Astrocyte (in vitro differentiated cells and primary cell): ENCODE measurements around the gene ANAPC16. TPM values are rescaled to one million over a fixed set of nuclear protein-coding genes. Genes with fewer than 3 reads are reported as not detected.

Source experiments
- DNase-seq: peaks from one replicate; pipeline ENCODE4 v3.0.0-alpha.2; 2010; ENCODE audit warnings: low read depth
- FAIRE-seq: peaks from 2 replicates; lab custom pipeline; 2011; peaks lifted over from hg19 to GRCh38; lab: Jason Lieb, UNC
- H2AFZ ChIP-seq: 2 replicates; pipeline ENCODE4 v1.6.0; 2012; ENCODE audit warnings: low read depth, low read length, inconsistent platforms
- H3K27ac ChIP-seq: 2 replicates; pipeline ENCODE4 v1.5.1; 2011; ENCODE audit warnings: low read depth, low read length, inconsistent platforms
- H3K27me3 ChIP-seq: 2 replicates; pipeline ENCODE4 v1.6.0; 2011; ENCODE audit warnings: low read length, inconsistent platforms; ENCODE audit not compliant: insufficient read depth
- H3K36me3 ChIP-seq: 2 replicates; pipeline ENCODE4 v1.5.1; 2011; ENCODE audit warnings: low read length, inconsistent platforms; ENCODE audit not compliant: insufficient read depth
- H3K4me1 ChIP-seq: 2 replicates; pipeline ENCODE4 v1.5.1; 2011; ENCODE audit warnings: low read length, inconsistent platforms; ENCODE audit not compliant: insufficient read depth
- H3K4me2 ChIP-seq: 2 replicates; pipeline ENCODE4 v1.6.0; 2012; ENCODE audit warnings: low read length, inconsistent platforms
- H3K4me3 ChIP-seq: 2 replicates; pipeline ENCODE4 v1.5.1; 2011; ENCODE audit warnings: low read depth, mild to moderate bottlenecking, low read length, inconsistent platforms; ENCODE audit not compliant: insufficient read depth
- H3K79me2 ChIP-seq: 2 replicates; pipeline ENCODE4 v1.6.0; 2012; ENCODE audit warnings: mild to moderate bottlenecking, low read length, inconsistent platforms; ENCODE audit not compliant: insufficient read depth
- H3K9ac ChIP-seq: 2 replicates; pipeline ENCODE4 v1.6.0; 2012; ENCODE audit warnings: mild to moderate bottlenecking, low read length, inconsistent platforms
- H3K9me3 ChIP-seq: 2 replicates; pipeline ENCODE4 v1.5.1; 2012; ENCODE audit warnings: low read depth, mild to moderate bottlenecking, low read length, inconsistent platforms; ENCODE audit not compliant: insufficient read depth
- H4K20me1 ChIP-seq: 2 replicates; pipeline ENCODE4 v1.6.0; 2012; ENCODE audit warnings: low read length, inconsistent platforms; ENCODE audit not compliant: insufficient read depth
- H3K27ac Mint-ChIP-seq: one replicate; pipeline ENCODE4 v1.8.0; 2021; ENCODE audit warnings: mild to moderate bottlenecking, mixed read lengths; ENCODE audit not compliant: unreplicated experiment
- H3K27me3 Mint-ChIP-seq: one replicate; pipeline ENCODE4 v1.8.0; 2021; ENCODE audit warnings: low read depth, mixed read lengths; ENCODE audit not compliant: unreplicated experiment
- H3K36me3 Mint-ChIP-seq: one replicate; pipeline ENCODE4 v1.8.0; 2021; ENCODE audit warnings: low read depth, mixed read lengths; ENCODE audit not compliant: unreplicated experiment
- H3K4me1 Mint-ChIP-seq: one replicate; pipeline ENCODE4 v1.8.0; 2021; ENCODE audit warnings: low read depth, mixed read lengths; ENCODE audit not compliant: unreplicated experiment
- H3K4me3 Mint-ChIP-seq: one replicate; pipeline ENCODE4 v1.8.0; 2021; ENCODE audit warnings: mild to moderate bottlenecking, moderate library complexity, mixed read lengths; ENCODE audit not compliant: unreplicated experiment
- H3K9me3 Mint-ChIP-seq: one replicate; pipeline ENCODE4 v1.8.0; 2021; ENCODE audit warnings: mild to moderate bottlenecking, mixed read lengths; ENCODE audit not compliant: unreplicated experiment
- EZH2 ChIP-seq: IDR thresholded peaks from 2 replicates; pipeline ENCODE4 v1.6.1; 2012; ENCODE audit warnings: mild to moderate bottlenecking, low read length, inconsistent platforms; ENCODE audit not compliant: insufficient read depth
- total RNA-seq: library from RNA; stranded (reverse); gene quantifications from 2 replicates; pipeline ENCODE4 v1.2.1, GENCODE V29; 2021
- TF ChIP-seq, protein P1 (sequence below): IDR thresholded peaks from 2 replicates; pipeline ENCODE4 v1.5.1; 2011; ENCODE audit warnings: low read depth, mild to moderate bottlenecking, inconsistent platforms, low read length, moderate library complexity; ENCODE audit not compliant: insufficient read depth

Gene ANAPC16
- total RNA-seq, 1 donor from 2014 or later, result 47.3 TPM

DNA sequence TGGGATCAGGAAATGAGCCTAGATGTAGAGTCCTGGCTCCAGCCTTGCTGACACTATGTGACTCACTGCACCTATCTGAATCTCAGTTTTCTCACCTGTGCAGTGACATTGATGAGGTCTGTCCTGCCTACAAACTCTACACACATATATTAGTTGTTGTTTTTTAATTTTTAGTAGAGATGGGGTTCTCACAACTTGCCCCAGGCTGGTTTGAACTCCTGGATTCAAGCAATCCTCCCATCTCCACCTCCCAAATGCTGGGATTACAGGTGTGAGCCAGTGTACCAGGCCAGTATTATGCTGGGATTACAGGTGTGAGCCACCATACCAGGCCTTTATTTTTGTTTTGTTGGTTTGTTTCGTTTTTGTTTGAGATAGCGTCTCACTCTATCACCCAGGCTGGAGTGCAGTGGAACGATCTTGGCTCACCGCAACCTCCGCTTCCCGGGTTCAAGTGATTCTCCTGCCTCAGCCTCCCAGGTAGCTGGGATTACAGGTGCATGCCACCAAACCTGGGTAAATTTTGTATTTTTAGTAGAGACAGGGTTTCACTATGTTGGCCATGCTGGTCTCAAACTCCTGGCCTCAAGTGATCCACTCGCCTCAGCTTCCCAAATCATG is 46.1 kb downstream of the ANAPC16 start:
- H3K27ac Mint-ChIP-seq, result peak overlapping the region; percentile 100
- DNase-seq (no peak), FAIRE-seq (no peak)
- Histone ChIP-seq H3K27ac (no peak overlapping the region), H3K79me2 (no peaks in the 10 kb centered on the region), H3K4me1 (peaks cover 19% of the 10 kb centered on the region), H3K4me3 (no peak overlapping the region), H3K4me2 (peak overlapping the region; percentile 97), H3K27me3 (peaks cover 4% of the 10 kb centered on the region), H3K9me3 (no peaks in the 10 kb centered on the region), H4K20me1 (no peaks in the 10 kb centered on the region), H3K9ac (no peak overlapping the region), H2AFZ (no peak overlapping the region), H3K36me3 (no peaks in the 10 kb centered on the region)
- TF ChIP-seq, protein P1, sequence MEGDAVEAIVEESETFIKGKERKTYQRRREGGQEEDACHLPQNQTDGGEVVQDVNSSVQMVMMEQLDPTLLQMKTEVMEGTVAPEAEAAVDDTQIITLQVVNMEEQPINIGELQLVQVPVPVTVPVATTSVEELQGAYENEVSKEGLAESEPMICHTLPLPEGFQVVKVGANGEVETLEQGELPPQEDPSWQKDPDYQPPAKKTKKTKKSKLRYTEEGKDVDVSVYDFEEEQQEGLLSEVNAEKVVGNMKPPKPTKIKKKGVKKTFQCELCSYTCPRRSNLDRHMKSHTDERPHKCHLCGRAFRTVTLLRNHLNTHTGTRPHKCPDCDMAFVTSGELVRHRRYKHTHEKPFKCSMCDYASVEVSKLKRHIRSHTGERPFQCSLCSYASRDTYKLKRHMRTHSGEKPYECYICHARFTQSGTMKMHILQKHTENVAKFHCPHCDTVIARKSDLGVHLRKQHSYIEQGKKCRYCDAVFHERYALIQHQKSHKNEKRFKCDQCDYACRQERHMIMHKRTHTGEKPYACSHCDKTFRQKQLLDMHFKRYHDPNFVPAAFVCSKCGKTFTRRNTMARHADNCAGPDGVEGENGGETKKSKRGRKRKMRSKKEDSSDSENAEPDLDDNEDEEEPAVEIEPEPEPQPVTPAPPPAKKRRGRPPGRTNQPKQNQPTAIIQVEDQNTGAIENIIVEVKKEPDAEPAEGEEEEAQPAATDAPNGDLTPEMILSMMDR, result no peak
- no peak for TF ChIP-seq EZH2
- no peaks in the 10 kb centered on the region for H3K27me3 Mint-ChIP-seq
- H3K9me3 Mint-ChIP-seq, result no peaks in the 10 kb centered on the region
- H3K4me3 Mint-ChIP-seq, result peak overlapping the region; percentile 78
- H3K4me1 Mint-ChIP-seq, result peaks cover 33% of the 10 kb centered on the region
- H3K36me3 Mint-ChIP-seq, result no peaks in the 10 kb centered on the region

DNA sequence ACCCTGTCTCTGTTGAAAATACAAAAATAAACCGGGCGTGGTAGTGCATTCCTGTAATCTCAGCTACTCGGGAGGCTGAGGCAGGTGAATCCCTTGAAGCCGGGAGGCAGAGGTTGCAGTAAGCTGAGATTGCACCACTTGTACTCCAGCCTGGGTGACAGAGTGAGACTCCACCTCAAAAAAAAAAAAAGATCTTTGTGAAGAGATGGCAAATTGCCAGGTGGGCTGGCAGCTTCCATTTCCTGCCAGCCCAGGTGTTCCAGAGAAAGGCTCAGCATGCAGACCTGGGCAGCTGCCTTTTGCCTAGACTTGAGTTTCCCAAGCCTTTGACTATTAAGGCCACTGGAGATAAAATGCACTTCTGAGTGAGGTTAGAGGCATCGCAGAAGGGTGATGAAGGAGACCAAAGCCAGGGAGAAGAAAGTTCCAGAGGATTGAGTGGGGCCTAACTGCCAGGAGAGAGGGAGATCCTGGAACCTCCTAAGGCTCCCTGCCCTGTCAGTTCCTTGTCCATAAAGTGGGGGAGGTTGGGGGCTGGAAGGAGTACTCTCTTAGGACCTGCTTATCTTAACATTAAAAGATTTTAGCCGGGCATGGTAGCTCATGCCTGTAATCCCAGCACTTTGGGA is 47.9 kb downstream of the ANAPC16 start:
- TF ChIP-seq, protein P1, result no peak
- TF ChIP-seq EZH2, result no peak
- H3K36me3 ChIP-seq, result no peaks in the 10 kb centered on the region
- no peaks in the 10 kb centered on the region for H4K20me1 ChIP-seq
- H3K4me3 ChIP-seq, result no peak overlapping the region
- peaks cover 19% of the 10 kb centered on the region for H3K4me1 ChIP-seq
- H3K27ac Mint-ChIP-seq, result peak overlapping the region; percentile 86
- peaks cover 32% of the 10 kb centered on the region for H3K4me1 Mint-ChIP-seq
- H3K9ac ChIP-seq, result no peak overlapping the region
- no peak overlapping the region for H2AFZ ChIP-seq
- H3K27ac ChIP-seq, result no peak overlapping the region
- peaks cover 4% of the 10 kb centered on the region for H3K27me3 ChIP-seq
- H3K4me3 Mint-ChIP-seq, result no peak overlapping the region
- H3K27me3 Mint-ChIP-seq, result no peaks in the 10 kb centered on the region
- H3K9me3 ChIP-seq, result no peaks in the 10 kb centered on the region
- no peaks in the 10 kb centered on the region for H3K36me3 Mint-ChIP-seq
- H3K9me3 Mint-ChIP-seq, result no peaks in the 10 kb centered on the region
- DNase-seq (no peak), FAIRE-seq (no peak)
- no peak overlapping the region for H3K4me2 ChIP-seq
- H3K79me2 ChIP-seq, result no peaks in the 10 kb centered on the region

DNA sequence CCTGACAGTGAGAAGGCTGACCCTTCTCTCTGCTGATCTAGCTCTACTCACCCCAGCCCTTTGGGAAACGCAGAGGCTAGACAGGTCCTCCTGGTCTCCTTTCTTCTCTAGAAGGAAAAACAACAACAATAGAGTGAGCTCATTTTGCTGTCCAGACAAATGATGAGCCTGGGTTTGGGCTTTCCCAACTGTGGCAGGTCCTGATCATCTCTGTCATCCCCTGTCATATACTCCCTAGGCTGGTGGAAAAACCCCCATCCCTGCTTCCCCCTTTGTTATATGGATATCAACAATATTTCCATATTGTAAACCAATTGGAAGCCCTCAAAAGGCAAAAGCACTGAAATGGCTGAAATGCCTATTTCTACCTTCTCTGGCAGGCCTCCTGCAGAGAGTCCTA is 48.7 kb downstream of the ANAPC16 start:
- DNase-seq (no peak), FAIRE-seq (no peak)
- Histone ChIP-seq H3K27me3 (peaks cover 4% of the 10 kb centered on the region), H2AFZ (no peak overlapping the region), H3K79me2 (no peaks in the 10 kb centered on the region), H3K36me3 (no peaks in the 10 kb centered on the region), H3K4me3 (no peak overlapping the region), H4K20me1 (no peaks in the 10 kb centered on the region), H3K4me1 (peaks cover 16% of the 10 kb centered on the region), H3K4me2 (no peak overlapping the region), H3K27ac (no peak overlapping the region), H3K9ac (no peak overlapping the region), H3K9me3 (no peaks in the 10 kb centered on the region)
- no peaks in the 10 kb centered on the region for H3K9me3 Mint-ChIP-seq
- H3K4me1 Mint-ChIP-seq, result peaks cover 30% of the 10 kb centered on the region
- H3K27ac Mint-ChIP-seq, result no peak overlapping the region
- H3K4me3 Mint-ChIP-seq, result no peak overlapping the region
- no peak for TF ChIP-seq EZH2
- TF ChIP-seq, protein P1, result no peak
- H3K27me3 Mint-ChIP-seq, result no peaks in the 10 kb centered on the region
- H3K36me3 Mint-ChIP-seq, result no peaks in the 10 kb centered on the region
